ENCODE data around the gene PRSS38. TPM values are rescaled to one million over a fixed set of nuclear protein-coding genes. Genes with fewer than 3 reads are reported as not detected.

PRSS38 gene
- polyA plus RNA-seq, 2 of the 4 experiments (the other 2 are of a cell fraction): not detected

GRCh38 chr1:227880342-227880924, 65.0 kb downstream of the PRSS38 start:
- 58% methylated on average over 4 of the region's 4 CpGs for WGBS (ENCODE audit: missing lambda C conversion rate)
- CTCF ChIA-PET: no interaction called here

DNA sequence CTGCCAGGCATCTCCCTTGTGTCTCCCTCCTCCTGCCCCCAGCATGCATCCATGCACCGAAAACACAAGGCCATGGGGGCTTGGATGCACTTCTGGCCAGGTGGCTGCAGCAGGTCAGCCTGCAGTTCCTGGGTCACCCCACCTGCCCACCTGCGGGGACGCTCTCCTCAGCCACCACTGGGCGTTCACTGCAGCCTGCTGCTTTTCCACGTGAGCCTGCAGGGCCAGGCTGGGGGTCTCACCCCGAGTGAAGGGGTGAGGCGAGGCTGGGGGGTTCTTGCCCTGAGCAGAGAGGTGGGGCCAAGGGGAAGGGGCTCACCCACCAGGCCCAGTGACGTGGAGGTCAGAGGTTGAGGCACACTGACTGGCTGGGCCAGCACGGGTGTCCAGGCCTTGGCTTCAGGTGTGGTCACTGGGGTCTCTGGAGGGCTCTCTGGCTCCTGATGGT, 67.6 kb downstream of the PRSS38 start:
- POLR2A ChIA-PET: no interaction called here
- TF ChIP-seq FOSB (CRISPR knock-in tag; IDR thresholded peaks at IDR 0.05) (no peak), ZSCAN20 (CRISPR knock-in tag; IDR thresholded peaks at IDR 0.05) (no peak), ZC3H11A (IDR thresholded peaks at IDR 0.05) (no peak)
- TF ChIP-seq, protein P1, sequence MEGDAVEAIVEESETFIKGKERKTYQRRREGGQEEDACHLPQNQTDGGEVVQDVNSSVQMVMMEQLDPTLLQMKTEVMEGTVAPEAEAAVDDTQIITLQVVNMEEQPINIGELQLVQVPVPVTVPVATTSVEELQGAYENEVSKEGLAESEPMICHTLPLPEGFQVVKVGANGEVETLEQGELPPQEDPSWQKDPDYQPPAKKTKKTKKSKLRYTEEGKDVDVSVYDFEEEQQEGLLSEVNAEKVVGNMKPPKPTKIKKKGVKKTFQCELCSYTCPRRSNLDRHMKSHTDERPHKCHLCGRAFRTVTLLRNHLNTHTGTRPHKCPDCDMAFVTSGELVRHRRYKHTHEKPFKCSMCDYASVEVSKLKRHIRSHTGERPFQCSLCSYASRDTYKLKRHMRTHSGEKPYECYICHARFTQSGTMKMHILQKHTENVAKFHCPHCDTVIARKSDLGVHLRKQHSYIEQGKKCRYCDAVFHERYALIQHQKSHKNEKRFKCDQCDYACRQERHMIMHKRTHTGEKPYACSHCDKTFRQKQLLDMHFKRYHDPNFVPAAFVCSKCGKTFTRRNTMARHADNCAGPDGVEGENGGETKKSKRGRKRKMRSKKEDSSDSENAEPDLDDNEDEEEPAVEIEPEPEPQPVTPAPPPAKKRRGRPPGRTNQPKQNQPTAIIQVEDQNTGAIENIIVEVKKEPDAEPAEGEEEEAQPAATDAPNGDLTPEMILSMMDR (IDR thresholded peaks at IDR 0.05): no peak
- WGBS (ENCODE audit: missing lambda C conversion rate): 61% methylated on average over 4 of the region's 9 CpGs
- DNase-seq (ENCODE audit: low read depth in 1 of 2, low spot score in 1 of 2): no peak
- no peak overlapping the region for H3K4me3 ChIP-seq
- no peak overlapping the region for H3K4me2 ChIP-seq
- CTCF ChIA-PET: no interaction called here
- H3K27ac ChIP-seq: no peak overlapping the region
- FAIRE-seq: no peak
- ATAC-seq: no peak
- H3K4me1 ChIP-seq: peaks cover 10% of the 10 kb centered on the region
- no peaks in the 10 kb centered on the region for H3K9me3 ChIP-seq

More at GRCh38 chr1:227880342-227880924, 65.0 kb downstream of the PRSS38 start:
- FAIRE-seq (no peak), ATAC-seq (no peak), DNase-seq (ENCODE audit: low read depth in 1 of 2, low spot score in 1 of 2) (no peak)
- TF ChIP-seq ESRRA (IDR thresholded peaks at IDR 0.05; ENCODE audit: borderline replicate concordance, low read length) (no peak), EHF (CRISPR knock-in tag; IDR thresholded peaks at IDR 0.05) (no peak), NPAS2 (CRISPR knock-in tag; IDR thresholded peaks at IDR 0.05; ENCODE audit: borderline replicate concordance) (no peak), FOSL2 (IDR thresholded peaks at IDR 0.05) (no peak), FOSL2 (CRISPR knock-in tag; IDR thresholded peaks at IDR 0.05) (no peak), CHD2 (IDR thresholded peaks at IDR 0.05; ENCODE audit: low read length, partially characterized antibody) (no peak), HEYL (CRISPR knock-in tag; IDR thresholded peaks at IDR 0.05) (no peak), PHF8 (IDR thresholded peaks at IDR 0.05; ENCODE audit: borderline replicate concordance, low read depth) (no peak), MYC (IDR thresholded peaks at IDR 0.05; ENCODE audit: borderline replicate concordance, low read length) (no peak)
- Histone ChIP-seq H3K4me2 (no peak overlapping the region), H3K27ac (no peak overlapping the region), H3K4me1 (peaks cover 2% of the 10 kb centered on the region), H3K9me3 (no peaks in the 10 kb centered on the region), H3K4me3 (no peak overlapping the region)
- POLR2A ChIA-PET: no interaction called here

DNA sequence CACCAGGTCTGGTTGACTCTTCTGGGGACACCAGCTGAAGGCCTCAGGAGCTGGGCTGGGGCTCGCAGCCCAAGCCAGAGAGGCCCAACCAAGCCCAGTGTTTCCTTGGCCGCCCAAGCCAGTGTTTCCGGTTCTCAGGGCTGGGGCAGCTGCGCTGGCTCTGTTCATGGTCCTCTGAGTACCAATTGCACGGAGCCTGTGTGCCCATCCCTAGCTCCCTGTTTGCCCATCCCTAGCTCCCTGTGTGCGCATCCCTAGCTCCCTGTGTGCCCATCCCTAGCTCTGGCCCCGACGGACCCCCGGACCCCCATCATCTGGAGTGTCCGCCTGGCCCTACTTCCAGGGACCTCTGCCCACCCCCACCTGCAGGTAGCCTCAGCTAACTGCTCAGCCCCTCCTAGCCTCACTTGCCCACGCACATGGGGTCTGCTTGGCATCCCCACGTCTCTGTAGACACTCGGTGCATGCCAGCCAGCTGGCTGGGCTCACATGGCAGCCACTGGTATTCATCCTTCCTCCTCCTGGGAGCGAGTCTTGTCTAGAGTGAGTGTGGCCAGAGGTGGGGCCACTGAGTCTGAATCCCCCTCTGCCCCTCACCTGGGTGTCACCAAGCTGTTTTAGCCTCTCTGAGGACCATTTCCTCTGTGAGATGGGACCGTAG, 68.3 kb downstream of the PRSS38 start:
- Histone ChIP-seq H3K4me3 (no peak overlapping the region), H3K27ac (no peak overlapping the region), H3K9me3 (no peaks in the 10 kb centered on the region), H3K4me2 (no peak overlapping the region), H3K4me1 (peaks cover 10% of the 10 kb centered on the region)
- DNase-seq (ENCODE audit: low read depth in 1 of 2, low spot score in 1 of 2) (no peak), FAIRE-seq (no peak), ATAC-seq (no peak; a peak in 2 of 6 replicates)
- TF ChIP-seq SREBF2 (IDR thresholded peaks at IDR 0.05): no peak
- no peak for TF ChIP-seq CHD2 (IDR thresholded peaks at IDR 0.05; ENCODE audit: low read length, partially characterized antibody)
- TF ChIP-seq CEBPB (IDR thresholded peaks at IDR 0.05): no peak
- no peak for TF ChIP-seq SMC3 (IDR thresholded peaks at IDR 0.05)
- TF ChIP-seq ZSCAN20 (CRISPR knock-in tag; IDR thresholded peaks at IDR 0.05): no peak
- TF ChIP-seq KDM1A (IDR thresholded peaks at IDR 0.05; ENCODE audit: low read depth): no peak
- no peak for TF ChIP-seq HOXB5 (CRISPR knock-in tag; IDR thresholded peaks at IDR 0.05)
- no peak for TF ChIP-seq KDM5A (IDR thresholded peaks at IDR 0.05)
- ChIA-PET POLR2A (no interaction called here), CTCF (interaction anchor here (0.6 kb wide), 1 partner anchor 1444 kb away, joined by 3 read pairs; no protein-coding TSS in a partner anchor)
- 73% methylated on average over 13 of the region's 15 CpGs for WGBS (ENCODE audit: missing lambda C conversion rate)
